HG03175 (cell line): Measurements from ENCODE around the gene INO80C.

Experiments
- ATAC-seq: cut with Tn5 transposase; IDR thresholded peaks from one replicate; pipeline ENCODE4 v1.9.1; 2021; ENCODE audit warnings: mild to moderate bottlenecking, moderate library complexity; ENCODE audit not compliant: unreplicated experiment

INO80C gene

DNA sequence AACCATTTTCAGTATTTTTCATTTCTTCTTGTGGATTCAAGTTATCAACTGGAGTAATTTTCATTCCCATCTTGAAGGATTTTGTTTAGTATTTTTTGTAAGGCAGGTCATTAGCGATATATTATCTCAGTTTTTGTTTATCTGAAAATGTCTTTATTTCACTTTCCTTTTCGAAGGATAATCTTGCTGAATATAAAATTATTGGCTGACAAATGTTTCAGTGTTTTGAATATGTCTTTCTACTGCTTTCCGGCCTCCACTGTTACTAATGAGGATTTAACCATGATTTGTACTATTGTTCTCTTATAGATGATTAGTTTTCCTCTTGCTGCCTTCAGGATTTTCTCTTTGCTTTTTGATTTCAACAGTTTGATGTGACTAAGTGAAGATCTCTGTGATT, 62.4 kb downstream of the INO80C start:
- no peak for ATAC-seq

DNA sequence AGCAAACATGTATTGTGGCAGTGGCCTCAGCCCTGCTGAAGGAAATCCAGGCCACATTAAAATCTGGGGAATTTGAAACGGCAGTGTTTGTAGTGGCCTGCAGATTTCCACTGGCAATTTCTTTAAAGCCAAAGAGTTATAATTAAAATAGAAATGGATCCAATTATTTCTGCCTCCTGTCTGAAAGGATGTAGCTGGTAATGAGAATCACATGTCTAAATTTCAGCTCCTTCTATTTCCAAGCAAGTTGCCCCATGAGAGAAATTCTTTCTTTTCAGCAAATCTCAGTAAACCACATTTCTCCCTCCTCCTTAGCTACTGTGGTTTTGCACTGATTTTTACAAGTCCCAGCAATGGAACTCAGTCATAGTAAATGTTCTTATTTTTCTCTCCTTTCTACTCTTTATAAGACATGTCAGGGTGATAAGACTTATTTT, 65.2 kb downstream of the INO80C start:
- no peak for ATAC-seq

DNA sequence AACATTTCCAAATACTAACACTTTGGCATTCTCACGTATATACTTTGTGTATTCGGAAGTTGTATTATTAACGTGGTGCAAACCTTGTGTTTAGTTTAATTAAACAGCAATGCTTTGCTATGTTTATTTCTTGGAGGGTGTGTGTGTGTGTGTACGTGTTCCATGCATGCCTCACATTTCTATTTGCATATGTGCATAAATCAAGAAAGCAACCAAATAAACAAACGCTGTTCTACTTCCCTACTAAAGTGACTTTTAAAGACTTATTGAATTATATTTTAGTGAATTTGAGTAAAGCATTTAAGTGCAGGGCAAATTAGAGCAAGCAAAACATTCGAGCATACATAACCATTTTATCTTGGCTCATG, 66.4 kb downstream of the INO80C start:
- no peak for ATAC-seq

DNA sequence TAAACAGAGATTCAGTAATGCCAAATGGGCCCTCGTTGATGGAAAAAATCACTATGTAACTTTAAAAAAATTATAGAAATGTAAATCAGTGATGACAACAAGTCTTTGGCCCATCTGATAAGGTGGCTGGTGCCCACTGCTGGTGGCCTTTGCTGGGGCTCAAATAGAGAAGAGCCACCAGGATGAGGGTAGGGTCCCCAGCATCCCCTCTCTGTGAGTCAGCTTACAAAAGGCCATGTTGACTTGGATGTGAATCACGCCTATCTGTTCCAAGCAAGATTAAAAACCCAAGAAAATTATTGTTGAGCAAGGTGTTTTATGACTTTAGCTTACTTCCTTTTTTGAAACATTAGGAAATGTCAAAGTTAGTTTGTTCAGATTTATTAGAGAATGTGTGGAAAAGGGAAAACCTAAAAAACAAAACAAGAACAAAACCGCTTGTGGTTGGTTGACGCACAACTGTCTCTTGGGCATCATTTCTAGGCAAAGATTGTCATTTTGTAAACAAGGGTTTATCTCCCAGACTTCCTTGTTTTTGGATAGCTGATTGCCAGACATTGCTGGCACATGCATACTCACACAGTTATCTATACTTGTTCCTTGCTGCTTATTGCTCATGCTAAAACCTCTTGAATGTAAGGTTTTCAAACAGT, 66.9 kb downstream of the INO80C start:
- ATAC-seq = no peak

DNA sequence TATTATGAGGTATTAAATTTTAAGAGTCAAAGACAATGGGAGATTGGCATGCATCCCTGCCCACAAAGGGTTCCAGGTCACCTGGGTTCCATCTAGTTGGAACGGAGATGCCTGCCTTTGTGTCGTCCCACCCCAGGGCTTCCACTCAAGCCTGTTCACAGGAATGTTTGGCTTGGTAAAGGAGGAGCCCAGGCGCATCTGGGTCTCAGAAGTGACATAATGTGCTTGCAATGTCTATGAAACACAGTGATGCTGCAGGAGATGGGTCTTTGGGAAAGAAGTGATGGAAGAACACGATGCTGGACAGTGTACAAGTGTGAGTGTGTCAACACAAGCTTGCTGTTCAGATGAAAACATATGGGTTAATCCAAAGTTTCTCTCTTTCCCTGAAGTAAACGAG, 71.0 kb downstream of the INO80C start:
- no peak for ATAC-seq

DNA sequence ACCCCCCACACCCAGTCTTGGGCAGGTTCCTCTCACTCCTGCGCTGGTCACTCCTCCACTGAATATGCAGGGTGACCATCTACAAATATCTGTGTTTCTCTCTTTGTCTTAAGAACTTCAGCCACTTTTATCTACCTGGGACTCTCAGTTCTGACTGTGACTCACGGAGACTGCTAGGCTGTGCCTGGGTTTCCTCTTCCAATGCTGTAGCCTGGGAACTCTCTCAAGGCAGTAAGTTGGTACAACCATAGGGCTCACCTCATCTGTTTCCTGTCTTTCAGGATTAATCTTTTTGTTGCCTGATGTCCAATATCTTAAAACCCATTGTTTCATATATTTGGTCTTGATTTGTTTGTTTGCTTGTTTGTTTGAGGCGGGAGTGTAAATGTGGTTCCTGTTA, 73.4 kb downstream of the INO80C start:
- no peak for ATAC-seq

DNA sequence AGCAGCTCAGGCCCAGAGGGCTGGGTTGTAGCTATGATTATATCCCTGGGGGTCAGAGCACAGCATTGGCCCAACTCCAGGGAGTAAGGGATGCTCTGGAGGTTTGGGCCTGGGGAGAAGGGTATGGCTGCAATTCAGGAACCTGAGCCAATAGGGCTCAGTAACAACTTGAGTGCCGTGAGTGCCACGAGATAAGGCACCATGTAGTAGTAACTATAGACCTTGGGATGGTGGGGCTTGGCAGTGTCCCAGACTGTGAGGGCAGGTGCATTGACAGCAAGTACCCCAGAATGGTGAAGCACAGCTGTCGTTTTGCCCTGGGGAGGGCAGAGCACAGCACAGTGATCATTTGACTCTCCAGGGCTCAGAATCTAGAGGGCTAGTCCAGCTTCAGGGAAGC, 75.5 kb downstream of the INO80C start:
- ATAC-seq = no peak

DNA sequence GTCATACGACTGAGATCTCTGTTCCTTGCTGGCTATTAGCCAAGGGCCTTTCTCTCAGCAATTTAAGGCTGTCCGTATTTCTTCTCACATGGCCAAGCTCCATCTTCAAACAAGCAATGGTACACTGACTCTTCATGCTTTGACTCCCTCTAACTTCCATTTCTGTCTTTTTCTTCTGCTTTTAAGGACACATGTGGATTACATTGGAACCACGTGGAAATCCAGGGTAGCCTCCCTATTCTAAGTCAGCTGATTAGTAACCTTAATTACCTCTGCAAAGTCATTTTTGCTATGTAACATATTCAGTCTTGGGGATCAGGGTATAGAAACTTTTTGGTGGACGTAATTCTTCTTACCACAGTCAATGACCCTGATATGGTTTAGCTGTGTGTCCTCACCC, 79.2 kb downstream of the INO80C start:
- ATAC-seq = no peak
